Endothelial cell of umbilical vein (primary cell): ENCODE data around the gene MICAL3. TPM values are rescaled to one million over a fixed set of nuclear protein-coding genes. Genes with fewer than 3 reads are reported as not detected.

ENCODE experiments used
- BruUV-seq: library from RNA; stranded (reverse); fragments of 400-500 nt; replicated peaks from 2 replicates; lab custom pipeline; 2021; lab: Mats Ljungman, UMichigan
- CTCF ChIA-PET: fragments of 300-600, 350-600 bp; sonication (Branson Sonifier 250); formaldehyde crosslinking; loops from one replicate; lab custom pipeline; 2021; ENCODE audit warnings: antibody characterized with exemption, inconsistent platforms; lab: Charles Lee
- POLR2A ChIA-PET: fragments of 300-600, 350-600 bp; sonication (Branson Sonifier 250); formaldehyde crosslinking; loops from one replicate; lab custom pipeline; 2021; ENCODE audit warnings: antibody characterized with exemption, inconsistent platforms; lab: Charles Lee
- DNase-seq: peaks from one replicate; pipeline ENCODE4 v3.0.0-alpha.2; 2011; ENCODE audit warnings: low read depth, low spot score
- FAIRE-seq: peaks from 2 replicates; lab custom pipeline; 2011; peaks lifted over from hg19 to GRCh38; lab: Jason Lieb, UNC
- H2AFZ ChIP-seq: 2 replicates; pipeline ENCODE4 v1.6.0; 2012; ENCODE audit warnings: low read depth, low read length, control low read depth, inconsistent platforms
- H3K27ac ChIP-seq: 2 replicates; pipeline ENCODE4 v1.5.1; 2011; ENCODE audit warnings: low read depth, mild to moderate bottlenecking, control low read depth, low read length, moderate library complexity; ENCODE audit not compliant: insufficient read depth
- H3K27me3 ChIP-seq, 2 experiments: 2 replicates each; pipeline versions ENCODE4 v1.6.0 to v1.6.1; 2011; ENCODE audit warnings: low read length in 2 of 2, mixed read lengths in 1 of 2; ENCODE audit not compliant: control insufficient read depth in 2 of 2, insufficient read depth in 2 of 2
- H3K36me3 ChIP-seq, 2 experiments: 2 replicates in 1 of 2; 3 replicates in 1 of 2; pipeline ENCODE4 v1.5.1; 2011; ENCODE audit warnings: low read length in 2 of 2, mild to moderate bottlenecking in 1 of 2, moderate library complexity in 1 of 2; ENCODE audit not compliant: control insufficient read depth in 2 of 2, insufficient read depth in 2 of 2; ENCODE audit errors: extremely low read depth in 1 of 2
- H3K4me1 ChIP-seq: 3 replicates; pipeline ENCODE4 v1.5.1; 2011; ENCODE audit warnings: mild to moderate bottlenecking, low read length; ENCODE audit not compliant: control insufficient read depth, insufficient read depth; ENCODE audit errors: extremely low read depth
- H3K4me2 ChIP-seq: 2 replicates; pipeline ENCODE4 v1.6.1; 2011; ENCODE audit warnings: low read length, control low read depth, mixed read lengths; ENCODE audit not compliant: insufficient read depth
- H3K4me3 ChIP-seq, 3 experiments: fragments of 200-600 bp in 1 of 3; sonication (generic), shearing (Covaris generic) in 1 of 3; replicated peaks in 1 of 3; 2 replicates each; pipeline ENCODE4 v1.5.1; 2011 to 2016; ENCODE audit warnings: control low read depth in 3 of 3, low read length in 3 of 3, mild to moderate bottlenecking in 2 of 3, inconsistent platforms in 1 of 3, low read depth in 1 of 3, moderate library complexity in 1 of 3; ENCODE audit not compliant: insufficient read depth in 1 of 3
- H3K79me2 ChIP-seq: 2 replicates; pipeline ENCODE4 v1.6.0; 2012; ENCODE audit warnings: low read length, inconsistent platforms; ENCODE audit not compliant: control insufficient read depth, insufficient read depth
- H3K9ac ChIP-seq: replicated peaks from 2 replicates; pipeline ENCODE3; 2011; ENCODE audit warnings: low read length, control low read depth; ENCODE audit not compliant: insufficient read depth; ENCODE audit errors: extremely low read depth
- H3K9me1 ChIP-seq: replicated peaks from 3 replicates; pipeline ENCODE4 v1.6.0; 2011; ENCODE audit warnings: mild to moderate bottlenecking, low read length; ENCODE audit not compliant: control insufficient read depth, insufficient read depth; ENCODE audit errors: extremely low read depth
- H3K9me3 ChIP-seq: replicated peaks from 2 replicates; pipeline ENCODE4 v1.5.1; 2012; ENCODE audit warnings: low read length, inconsistent platforms; ENCODE audit not compliant: control insufficient read depth, insufficient read depth
- H4K20me1 ChIP-seq: replicated peaks from 2 replicates; pipeline ENCODE3; 2011; ENCODE audit warnings: mild to moderate bottlenecking, low read length; ENCODE audit not compliant: control insufficient read depth, insufficient read depth; ENCODE audit errors: extremely low read depth
- EZH2 ChIP-seq: IDR thresholded peaks from 2 replicates; pipeline ENCODE4 v1.6.1; 2012; ENCODE audit warnings: borderline replicate concordance, low read depth, mild to moderate bottlenecking, moderate library complexity, low read length, inconsistent platforms; ENCODE audit not compliant: severe bottlenecking
- FOS ChIP-seq: IDR thresholded peaks from 2 replicates; pipeline ENCODE4 v1.6.1; 2011; ENCODE audit warnings: mild to moderate bottlenecking, low read length, moderate library complexity, borderline replicate concordance; ENCODE audit not compliant: insufficient read depth
- JUN ChIP-seq: IDR thresholded peaks from 2 replicates; pipeline ENCODE4 v1.6.1; 2011; ENCODE audit warnings: borderline replicate concordance, low read depth; ENCODE audit not compliant: insufficient read length, insufficient read depth
- MYC ChIP-seq: IDR thresholded peaks from one replicate; pipeline ENCODE4 v1.6.1; 2011; ENCODE audit warnings: mild to moderate bottlenecking, low read depth, low read length
- POLR2A ChIP-seq: IDR thresholded peaks from 2 replicates; pipeline ENCODE4 v1.6.1; 2012; ENCODE audit warnings: low read depth, mild to moderate bottlenecking, control low read depth, low read length
- POLR2AphosphoS5 ChIP-seq: IDR thresholded peaks from 2 replicates; pipeline ENCODE4 v1.6.1; 2012; ENCODE audit warnings: low read depth, mild to moderate bottlenecking, control low read depth, low read length, moderate library complexity; ENCODE audit not compliant: insufficient read depth
- dilution Hi-C: fragments of 300-500 bp; cut with MboI; formaldehyde crosslinking; loops from one replicate; pipeline ENCODE4 v1.15.0; 2019; ENCODE audit warnings: low sequenced_read_pairs; ENCODE audit not compliant: extremely low pct_ligation_motif_present
- intact Hi-C: fragments of 100-400 bp; cut with micrococcal nuclease; formaldehyde crosslinking; loops from one replicate; pipeline ENCODE4 v1.10.0; 2022
- polyA plus RNA-seq, 4 experiments: library from polyadenylated mRNA; depleted of rRNA in 3 of 4; stranded (reverse) in 3 of 4; unstranded in 1 of 4; fragments of >200 nt; gene quantifications; 2 replicates each; pipeline versions ENCODE4 v1.2.1 to v1.2.3, GENCODE V29; 2011 to 2012; ENCODE audit warnings: missing spikeins in 1 of 4
- total RNA-seq: library from RNA; stranded (reverse); gene quantifications from 2 replicates; pipeline ENCODE4 v1.2.3, GENCODE V29; 2021
- TF ChIP-seq, protein P1 (sequence below), 2 donors: IDR thresholded peaks; 1 replicate in 1 of 2; 2 replicates in 1 of 2; pipeline ENCODE4 v1.5.1; 2011; ENCODE audit warnings: low read length in 2 of 2, mild to moderate bottlenecking in 2 of 2, moderate library complexity in 2 of 2, control low read depth in 1 of 2, inconsistent platforms in 1 of 2, low read depth in 1 of 2; ENCODE audit not compliant: insufficient read depth in 1 of 2; ENCODE audit errors: extremely low read depth in 1 of 2
- TF ChIP-seq, protein P2 (sequence below): IDR thresholded peaks from 2 replicates; pipeline ENCODE4 v1.6.1; 2011; ENCODE audit not compliant: insufficient read depth, insufficient read length

MICAL3 gene
- total and polyA plus RNA-seq, 2 donors (not counting 3 experiments of a cell fraction or from before 2014, with no cell fraction given), result 14.5 to 63.7 TPM

DNA sequence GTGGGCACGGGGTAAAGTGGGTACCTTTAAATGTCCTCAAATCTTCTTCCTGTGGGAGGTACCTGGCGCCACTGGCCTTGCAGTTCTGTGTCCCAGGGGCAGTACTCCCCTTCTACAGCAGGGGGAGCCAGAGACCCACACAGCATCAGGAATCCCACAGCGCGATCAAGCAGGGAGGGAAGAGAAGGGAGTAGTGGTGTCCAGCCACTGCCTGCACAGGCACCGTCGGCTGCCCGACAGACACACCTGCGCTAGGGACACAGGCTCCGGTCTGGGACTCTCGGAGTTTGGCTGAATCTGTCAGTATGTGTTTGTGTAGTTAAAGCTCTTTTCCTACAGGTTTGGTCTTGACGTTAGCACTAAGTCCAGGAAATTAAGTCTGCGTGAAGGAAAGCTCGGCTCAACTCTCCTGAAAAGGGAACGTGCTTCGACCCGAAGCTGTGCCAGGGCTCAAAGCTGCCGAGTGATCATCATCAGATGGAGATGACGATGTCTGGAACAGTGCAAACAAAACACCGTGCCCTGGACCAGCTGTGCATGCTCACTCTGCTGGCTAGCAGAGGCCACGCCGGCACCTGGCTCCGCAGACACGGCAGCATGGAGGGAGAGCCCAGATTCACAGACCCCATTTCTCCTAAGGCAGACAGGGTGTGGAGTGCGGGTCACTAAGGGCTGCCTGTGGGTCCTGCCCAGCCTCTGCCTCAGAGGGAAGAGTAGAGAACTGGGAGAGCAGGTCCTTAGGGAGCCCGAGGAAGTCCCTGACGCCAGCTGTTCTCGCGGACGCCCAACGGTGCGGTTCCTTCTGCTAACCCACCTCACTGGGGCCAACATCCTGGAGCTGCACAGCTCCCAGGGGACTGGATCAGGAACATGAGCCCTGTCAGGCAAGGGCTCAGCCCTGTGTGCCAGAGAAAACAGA is 194.1 kb downstream of the MICAL3 start:
- ChIA-PET CTCF (interaction anchor here (0.6 to 9.4 kb wide), 26 partner anchors 9 to 326 kb away, joined by 3 to 385 read pairs (median 4); partner anchors contain the start of genes MICAL3 and PEX26), POLR2A (interaction anchor here (1.3 kb wide), 1 partner anchor 246 kb away, joined by 5 read pairs; no protein-coding TSS in a partner anchor)
- intact Hi-C loops, result loop anchor here (1.0 to 5.0 kb wide), 5 partner anchors 88 to 756 kb away; partner anchors contain the start of gene MICAL3
- peaks cover 0 to 4% of the 10 kb centered on the region in 2 experiments for H3K36me3 ChIP-seq
- BruUV-seq, result no TSS peak
- no peak overlapping the region for H3K4me2 ChIP-seq
- no peaks in the 10 kb centered on the region for H3K79me2 ChIP-seq
- dilution Hi-C loops, result no loop called here
- H3K9me3 ChIP-seq, result no peaks in the 10 kb centered on the region
- no peak overlapping the region for H3K27ac ChIP-seq
- FAIRE-seq, result peak; percentile 84
- no peak overlapping the region for H3K4me3 ChIP-seq
- H2AFZ ChIP-seq, result no peak overlapping the region
- no peaks in the 10 kb centered on the region for H3K27me3 ChIP-seq
- DNase-seq, result peak; percentile 82
- H3K9me1 ChIP-seq, result no peaks in the 10 kb centered on the region
- no peak overlapping the region for H3K9ac ChIP-seq
- TF ChIP-seq, protein P1, sequence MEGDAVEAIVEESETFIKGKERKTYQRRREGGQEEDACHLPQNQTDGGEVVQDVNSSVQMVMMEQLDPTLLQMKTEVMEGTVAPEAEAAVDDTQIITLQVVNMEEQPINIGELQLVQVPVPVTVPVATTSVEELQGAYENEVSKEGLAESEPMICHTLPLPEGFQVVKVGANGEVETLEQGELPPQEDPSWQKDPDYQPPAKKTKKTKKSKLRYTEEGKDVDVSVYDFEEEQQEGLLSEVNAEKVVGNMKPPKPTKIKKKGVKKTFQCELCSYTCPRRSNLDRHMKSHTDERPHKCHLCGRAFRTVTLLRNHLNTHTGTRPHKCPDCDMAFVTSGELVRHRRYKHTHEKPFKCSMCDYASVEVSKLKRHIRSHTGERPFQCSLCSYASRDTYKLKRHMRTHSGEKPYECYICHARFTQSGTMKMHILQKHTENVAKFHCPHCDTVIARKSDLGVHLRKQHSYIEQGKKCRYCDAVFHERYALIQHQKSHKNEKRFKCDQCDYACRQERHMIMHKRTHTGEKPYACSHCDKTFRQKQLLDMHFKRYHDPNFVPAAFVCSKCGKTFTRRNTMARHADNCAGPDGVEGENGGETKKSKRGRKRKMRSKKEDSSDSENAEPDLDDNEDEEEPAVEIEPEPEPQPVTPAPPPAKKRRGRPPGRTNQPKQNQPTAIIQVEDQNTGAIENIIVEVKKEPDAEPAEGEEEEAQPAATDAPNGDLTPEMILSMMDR (IDR thresholded peaks at IDR 0.05; ENCODE audit: extremely low read depth in 1 of 2, insufficient read depth in 1 of 2, low read depth in 1 of 2, low read length in 2 of 2), result peak; percentile 97
- TF ChIP-seq MYC, result no peak
- H3K4me1 ChIP-seq, result no peaks in the 10 kb centered on the region
- no peaks in the 10 kb centered on the region for H4K20me1 ChIP-seq

DNA sequence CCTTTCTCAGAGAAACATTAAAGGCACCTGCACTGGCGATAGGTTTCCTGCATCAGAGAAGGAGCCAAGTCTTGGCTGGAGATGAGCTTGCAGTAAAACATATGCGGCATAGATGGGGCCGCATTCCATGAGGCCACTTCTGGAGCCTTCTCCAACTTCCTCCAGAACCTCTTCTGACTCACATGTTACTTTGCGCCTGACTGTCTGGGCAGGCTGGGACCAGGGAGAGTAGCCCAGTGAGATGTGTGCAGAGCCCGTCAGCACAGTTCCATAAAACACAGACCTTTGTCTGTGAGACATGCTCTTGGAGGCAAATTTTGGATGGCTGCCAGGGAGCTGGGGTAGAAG is 194.7 kb downstream of the MICAL3 start:
- intact Hi-C loops (loop anchor here (1.0 to 5.0 kb wide), 5 partner anchors 87 to 755 kb away; partner anchors contain the start of gene MICAL3), dilution Hi-C loops (no loop called here)
- Histone ChIP-seq H4K20me1 (no peaks in the 10 kb centered on the region), H3K27ac (no peak overlapping the region), H2AFZ (no peak overlapping the region), H3K9me1 (no peaks in the 10 kb centered on the region), H3K4me2 (no peak overlapping the region), H3K9ac (no peak overlapping the region), H3K4me1 (no peaks in the 10 kb centered on the region), H3K9me3 (no peaks in the 10 kb centered on the region), H3K79me2 (no peaks in the 10 kb centered on the region), H3K27me3 (no peaks in the 10 kb centered on the region), H3K36me3 (peaks cover 0 to 4% of the 10 kb centered on the region in 2 experiments), H3K4me3 (no peak overlapping the region)
- POLR2A ChIA-PET, result no interaction called here
- DNase-seq (no peak), FAIRE-seq (no peak)
- CTCF ChIA-PET, result interaction anchor here (1.0 to 9.4 kb wide), 18 partner anchors 9 to 322 kb away, joined by 3 to 385 read pairs (median 4); partner anchors contain the start of gene PEX26
- TF ChIP-seq EZH2 (no peak), MYC (no peak), FOS (no peak), POLR2AphosphoS5 (no peak), JUN (no peak), POLR2A (no peak)
- TF ChIP-seq, protein P1 (IDR thresholded peaks at IDR 0.05; ENCODE audit: extremely low read depth in 1 of 2, insufficient read depth in 1 of 2, low read depth in 1 of 2, low read length in 2 of 2), result no peak
- TF ChIP-seq, protein P2, sequence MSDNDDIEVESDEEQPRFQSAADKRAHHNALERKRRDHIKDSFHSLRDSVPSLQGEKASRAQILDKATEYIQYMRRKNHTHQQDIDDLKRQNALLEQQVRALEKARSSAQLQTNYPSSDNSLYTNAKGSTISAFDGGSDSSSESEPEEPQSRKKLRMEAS, result no peak
- BruUV-seq, result no TSS peak
